Measurements from ENCODE around the gene RNF182.
"Not testable (repeated sequence)": the region's sequence is repeated elsewhere in the genome, so short reads cannot be mapped to it uniquely, and the experiment has no call there.

Gene RNF182, protein sequence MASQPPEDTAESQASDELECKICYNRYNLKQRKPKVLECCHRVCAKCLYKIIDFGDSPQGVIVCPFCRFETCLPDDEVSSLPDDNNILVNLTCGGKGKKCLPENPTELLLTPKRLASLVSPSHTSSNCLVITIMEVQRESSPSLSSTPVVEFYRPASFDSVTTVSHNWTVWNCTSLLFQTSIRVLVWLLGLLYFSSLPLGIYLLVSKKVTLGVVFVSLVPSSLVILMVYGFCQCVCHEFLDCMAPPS

DNA sequence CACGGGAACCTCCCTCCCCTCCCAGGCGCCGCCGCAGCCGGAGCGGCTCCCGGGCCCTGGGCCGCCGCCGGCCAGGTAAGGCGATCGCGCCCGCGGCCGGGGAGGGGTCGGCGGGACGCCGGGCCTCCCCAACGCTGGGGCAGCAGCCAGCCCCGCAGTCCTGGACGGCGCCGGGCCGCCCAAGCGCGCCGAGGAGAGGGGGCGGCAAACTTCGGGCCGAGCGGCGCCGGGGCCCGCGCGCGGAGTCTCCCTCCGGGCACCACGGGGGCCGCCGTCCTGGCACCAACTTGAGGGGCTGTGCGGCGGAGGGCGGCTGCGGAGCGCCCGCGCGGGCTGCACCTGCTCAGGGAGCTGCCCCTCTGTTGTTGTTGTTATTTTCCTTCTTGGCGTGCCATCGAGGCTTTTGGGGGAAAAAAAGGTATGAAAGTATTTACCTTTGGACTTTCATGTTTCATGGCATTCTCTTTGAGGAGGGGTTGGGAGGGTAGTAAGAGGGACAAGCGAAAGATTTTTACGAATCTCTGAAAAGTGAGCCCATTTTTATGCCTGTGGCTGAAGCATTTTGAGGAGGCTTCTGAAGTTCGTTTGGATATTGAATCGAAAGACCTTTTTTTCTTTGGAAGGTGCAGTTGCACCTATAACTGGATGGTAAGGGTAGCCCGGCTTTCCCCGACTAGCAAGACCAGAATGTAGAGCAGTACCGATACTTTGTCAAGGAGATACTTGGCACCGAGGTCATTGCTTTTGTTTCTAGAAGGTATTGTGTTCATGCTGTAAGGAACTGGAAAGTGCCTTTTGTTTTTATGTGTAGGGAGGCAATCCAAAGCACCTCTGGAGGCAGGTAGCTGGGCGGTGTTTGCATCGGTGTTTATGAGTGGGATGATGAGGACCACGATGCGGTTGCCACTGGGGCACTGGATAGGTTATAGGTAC lies at the start of gene RNF182:
Gene RNF182, plus strand, starts transcription at position 4 of the 933 bp plus-strand sequence. CDS start 52,168 bp downstream, outside the sequence.
- DNase-seq, result peak; percentile 15

DNA sequence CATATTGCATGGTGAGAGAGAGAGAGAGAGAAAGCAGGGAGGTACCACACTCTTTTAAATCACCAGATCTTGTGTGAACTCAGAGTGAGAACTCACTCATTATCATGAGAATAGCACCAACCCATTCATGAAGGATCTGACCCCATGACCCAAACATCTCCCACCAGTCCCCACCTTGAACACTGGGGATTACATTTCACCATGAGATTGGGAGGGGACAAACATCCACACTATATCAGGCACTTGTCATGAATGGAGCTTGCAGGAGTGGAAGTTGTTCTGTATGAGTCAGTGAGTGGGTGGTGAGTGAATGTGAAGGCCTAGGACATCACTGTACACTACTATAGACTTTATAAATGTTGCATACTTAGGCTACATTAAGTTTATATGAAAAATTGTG lies 47.7 kb upstream of the RNF182 start:
- no peak for DNase-seq

DNA sequence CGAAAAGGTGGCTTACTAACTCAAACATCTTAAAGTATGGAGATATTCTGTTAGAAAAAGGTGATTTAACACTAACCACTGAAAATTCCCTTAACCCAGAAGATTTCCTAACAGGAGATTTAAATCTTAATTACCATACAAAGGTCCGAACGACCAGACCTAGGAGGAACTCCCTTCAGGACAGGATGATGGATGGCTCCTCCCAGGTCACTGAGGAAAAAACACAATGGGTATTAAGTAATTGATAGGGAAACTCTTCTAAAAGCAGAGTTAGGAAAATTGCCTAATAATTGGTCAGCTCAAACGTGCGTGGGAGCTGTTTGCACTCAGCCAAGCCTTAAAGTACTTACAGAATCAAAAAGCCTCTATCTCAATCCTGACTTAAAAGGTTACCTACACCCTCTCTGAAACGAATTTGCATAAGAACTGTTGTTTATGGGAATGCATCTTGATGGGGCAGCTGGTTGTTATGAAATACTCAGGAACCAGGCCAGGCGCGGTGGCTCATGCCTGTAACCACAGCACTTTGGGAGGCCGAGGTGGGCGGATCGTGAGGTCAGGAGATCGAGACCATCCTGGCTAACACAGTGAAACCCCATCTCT lies 44.6 kb upstream of the RNF182 start:
- not testable (repeated sequence) for DNase-seq

DNA sequence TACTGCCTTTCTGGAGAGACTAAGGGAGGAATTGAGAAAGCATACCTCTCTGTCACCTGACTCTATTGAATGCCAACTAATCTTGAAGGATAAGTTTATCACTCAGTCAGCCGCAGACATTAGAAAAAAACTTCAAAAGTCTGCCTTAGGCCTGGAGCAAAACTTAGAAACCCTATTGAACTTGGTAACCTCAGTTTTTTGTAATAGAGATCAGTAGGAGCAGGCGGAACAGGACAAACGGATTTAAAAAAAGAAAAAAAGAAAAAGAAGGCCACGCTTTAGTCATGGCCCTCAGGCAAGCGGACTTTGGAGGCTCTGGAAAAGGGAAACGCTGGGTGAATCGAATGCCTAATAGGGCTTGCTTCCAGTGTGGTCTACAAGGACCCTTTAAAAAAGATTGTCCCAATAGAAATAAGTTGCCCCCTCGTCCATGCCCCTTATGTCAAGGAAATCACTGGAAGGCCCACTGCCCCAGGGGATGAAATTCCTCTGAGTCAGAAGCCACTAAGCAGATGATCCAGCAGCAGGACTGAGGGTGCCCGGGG lies 43.1 kb upstream of the RNF182 start:
- no peak for DNase-seq

DNA sequence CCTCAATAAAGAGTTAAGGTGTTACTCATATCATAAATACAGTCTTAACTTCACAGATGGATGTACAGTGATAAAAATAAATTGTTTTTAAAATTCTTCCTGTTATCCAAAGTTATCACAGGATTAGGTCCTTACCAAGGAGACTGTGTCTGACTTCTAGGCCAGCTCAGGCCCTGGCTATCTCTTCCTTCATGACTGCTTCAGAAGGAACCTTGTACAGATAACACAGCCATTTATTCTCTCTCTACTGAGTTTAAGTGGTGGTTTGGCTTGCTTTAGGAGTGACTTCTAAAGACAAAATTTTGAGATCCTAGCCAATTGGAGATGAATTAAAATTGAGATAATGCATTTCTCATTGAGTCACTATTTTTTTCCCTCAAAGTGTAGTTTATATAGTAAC lies 40.8 kb upstream of the RNF182 start:
- no peak for DNase-seq

DNA sequence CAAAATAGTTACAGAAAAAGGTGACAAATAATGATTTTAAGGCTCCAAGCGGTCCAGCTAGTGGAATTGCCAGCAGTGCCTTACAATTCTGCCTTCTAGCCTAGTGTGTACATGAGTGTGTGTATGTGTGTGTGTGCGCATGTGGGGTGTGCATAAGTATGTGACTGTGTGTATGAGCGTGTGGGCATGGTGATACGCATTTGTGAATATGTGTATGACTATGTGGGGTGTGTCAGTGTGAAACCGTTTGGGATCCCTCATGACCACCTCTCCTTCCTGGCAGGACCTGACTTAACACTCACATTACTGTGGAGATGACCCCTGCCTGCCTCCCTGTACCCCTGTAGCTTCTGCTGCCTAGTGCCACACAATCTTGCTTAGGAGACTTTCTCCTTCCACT lies 40.4 kb upstream of the RNF182 start:
- no peak for DNase-seq

DNA sequence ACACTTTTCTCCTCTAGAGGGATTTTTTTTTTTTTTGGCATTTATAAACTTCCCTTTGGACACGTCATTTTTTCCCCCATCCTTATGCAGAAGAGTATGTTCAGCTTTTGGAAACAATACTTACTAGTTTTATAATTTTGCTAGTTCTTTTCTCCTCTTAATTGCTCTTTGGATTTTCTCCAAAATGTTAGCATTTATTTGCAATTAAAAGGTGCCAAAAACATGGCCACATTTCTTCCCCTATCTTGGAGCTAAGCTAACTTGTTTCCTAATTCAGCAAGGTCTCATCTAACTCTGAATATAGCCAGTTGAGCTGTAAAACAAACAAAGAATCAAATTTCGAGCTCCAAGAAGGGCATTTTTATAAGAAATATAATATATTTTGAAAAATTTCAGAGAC lies 39.2 kb upstream of the RNF182 start:
- DNase-seq, result no peak

DNA sequence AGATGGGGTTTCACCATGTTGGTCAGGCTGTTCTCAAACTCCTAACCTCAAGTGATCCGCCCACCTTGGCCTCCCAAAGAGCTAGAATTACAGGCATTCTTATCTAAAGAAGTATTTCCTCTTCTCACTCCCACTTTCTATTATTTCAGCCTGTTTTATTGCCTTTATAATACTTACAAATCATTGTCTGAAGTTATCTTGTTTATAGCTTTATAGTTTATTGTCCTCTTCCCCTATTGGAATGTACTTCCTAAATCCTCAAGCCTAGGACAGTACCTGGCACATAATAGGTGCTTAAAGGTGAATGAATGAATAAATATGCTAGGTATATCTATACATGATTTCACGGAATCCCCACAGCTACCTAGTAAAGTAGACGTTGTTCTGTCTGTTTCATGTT lies 37.8 kb upstream of the RNF182 start:
- no peak for DNase-seq

DNA sequence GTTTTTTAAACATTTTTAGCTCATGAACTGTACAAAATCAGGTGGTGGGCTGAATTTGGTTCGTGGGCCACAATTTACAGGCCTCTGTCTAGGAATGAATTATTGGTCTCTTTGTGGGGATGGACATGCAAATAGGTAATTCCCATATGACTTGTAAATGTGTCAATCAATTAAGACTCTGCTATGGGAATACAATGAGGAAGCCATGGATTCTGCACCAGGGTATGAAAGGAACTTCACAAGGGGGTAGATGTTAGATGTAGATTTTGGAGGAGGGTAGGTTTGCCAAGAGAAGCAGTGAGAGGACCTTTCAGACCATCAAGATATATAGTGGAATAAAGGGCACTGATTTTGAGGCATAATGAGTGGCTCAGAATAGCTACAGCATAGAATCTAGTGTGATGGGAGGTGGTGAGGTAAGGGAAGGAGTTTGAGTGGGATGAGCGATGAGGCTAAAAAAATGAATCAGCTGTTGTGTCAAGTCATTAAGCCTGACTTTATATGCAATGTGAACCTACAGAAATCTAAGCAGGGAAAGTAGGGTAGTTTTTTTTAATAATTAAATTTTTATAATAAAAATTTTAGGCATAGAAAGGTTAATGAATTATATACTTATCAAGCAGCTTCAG lies 32.6 kb upstream of the RNF182 start:
- no peak for DNase-seq

DNA sequence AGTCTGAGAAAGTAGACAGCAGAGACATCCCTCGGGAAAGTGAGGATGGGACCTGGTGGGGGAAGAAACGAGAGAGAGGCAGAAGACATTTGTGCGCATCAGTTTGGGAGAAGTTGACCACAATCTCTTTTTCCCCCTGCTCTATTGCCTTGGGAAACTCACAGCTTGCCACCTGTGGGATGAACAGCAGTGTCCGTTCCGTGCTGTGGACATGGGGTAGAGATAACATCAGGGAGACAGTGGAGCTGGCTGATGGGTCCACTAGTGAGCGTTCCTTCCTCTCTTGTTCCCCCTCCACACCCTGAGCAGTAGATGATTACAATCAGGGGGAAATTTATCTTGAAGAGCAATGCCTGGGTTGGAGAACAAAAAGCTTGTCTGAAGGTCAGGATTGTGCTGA lies 21.8 kb upstream of the RNF182 start:
- DNase-seq, result no peak

DNA sequence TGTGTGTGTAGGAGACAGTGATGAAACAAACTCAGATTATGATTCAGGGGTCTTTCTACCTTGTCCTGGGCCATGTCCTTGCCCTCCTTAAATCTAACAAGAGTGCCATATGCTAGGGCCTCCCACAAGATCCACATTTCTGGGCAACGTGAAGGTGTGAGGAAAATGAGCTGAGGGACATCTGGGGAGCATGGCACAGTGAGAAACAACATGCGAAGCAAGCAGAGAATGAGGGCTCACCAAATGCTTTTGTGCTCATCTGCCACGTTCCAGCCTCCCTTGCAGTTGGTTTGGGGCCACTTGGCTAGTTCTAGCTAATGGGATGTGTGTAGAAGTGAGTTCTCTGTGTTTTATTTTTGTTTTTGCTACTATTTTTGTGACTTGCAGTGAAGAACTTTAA lies 21.4 kb upstream of the RNF182 start:
- no peak for DNase-seq

DNA sequence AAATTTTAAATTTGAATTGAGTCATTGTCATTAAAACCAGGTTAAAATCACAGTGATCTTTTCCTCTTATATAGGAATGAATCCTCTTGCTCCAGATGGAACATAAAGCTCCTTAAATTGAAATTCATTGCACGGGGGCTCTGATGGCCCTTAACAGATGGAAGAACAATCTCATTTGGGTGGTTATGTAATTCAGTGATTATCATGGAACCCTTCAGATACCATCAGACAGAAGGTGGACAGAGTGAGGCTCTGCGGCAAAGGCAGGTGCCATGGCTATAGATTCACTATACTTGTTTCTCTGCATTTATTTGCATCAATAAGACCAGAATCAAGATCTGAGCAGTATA lies 17.8 kb upstream of the RNF182 start:
- DNase-seq, result no peak

DNA sequence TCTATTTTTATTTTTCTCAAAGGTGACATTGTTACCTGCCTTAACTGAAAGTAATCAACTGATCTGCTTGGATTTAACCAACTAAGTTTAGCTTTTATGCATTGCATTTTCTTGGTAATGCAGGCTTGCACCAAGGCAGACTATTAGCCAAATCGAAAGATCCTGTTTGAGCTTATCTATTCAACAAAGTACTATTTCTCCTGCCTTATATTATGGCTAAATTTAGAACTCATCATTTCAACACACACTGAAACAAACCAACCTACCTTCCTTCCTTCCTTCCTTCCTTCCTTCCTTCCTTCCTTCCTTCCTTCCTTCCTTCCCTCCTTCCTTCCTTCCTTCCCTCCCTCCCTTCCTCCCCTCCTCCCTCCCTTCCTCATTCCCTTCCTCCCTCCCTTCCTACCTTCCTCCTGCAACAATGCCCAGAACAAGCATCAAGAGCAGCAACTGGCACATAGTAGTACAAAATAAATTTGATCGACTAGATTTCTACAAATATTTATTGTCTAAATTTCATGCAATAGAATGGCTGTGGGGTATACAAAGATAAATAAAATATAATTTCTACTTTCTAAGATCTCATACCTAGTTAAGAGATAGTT lies 17.0 kb upstream of the RNF182 start:
- DNase-seq, result no peak

DNA sequence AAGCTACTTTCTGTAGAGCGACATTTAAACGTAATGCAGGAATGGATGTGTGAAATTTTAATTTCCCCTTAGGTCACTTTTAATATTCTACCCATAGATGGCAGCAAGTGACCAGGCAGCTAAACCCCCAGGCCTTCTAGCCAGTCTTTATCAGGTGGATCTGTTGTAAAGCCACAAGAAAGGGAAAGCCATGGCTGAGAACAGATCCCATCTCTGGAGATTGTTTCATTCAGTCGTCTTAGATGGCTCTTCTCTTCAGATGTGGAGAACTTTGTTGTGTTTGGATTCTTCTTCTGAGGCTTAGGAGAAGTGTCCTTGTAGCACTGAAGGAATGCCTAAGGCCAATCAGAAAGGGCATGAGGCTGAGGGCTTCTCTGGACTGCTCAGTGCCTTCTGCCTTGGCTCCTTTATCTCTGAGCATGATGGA lies 15.8 kb upstream of the RNF182 start:
- DNase-seq, result peak; percentile 71

DNA sequence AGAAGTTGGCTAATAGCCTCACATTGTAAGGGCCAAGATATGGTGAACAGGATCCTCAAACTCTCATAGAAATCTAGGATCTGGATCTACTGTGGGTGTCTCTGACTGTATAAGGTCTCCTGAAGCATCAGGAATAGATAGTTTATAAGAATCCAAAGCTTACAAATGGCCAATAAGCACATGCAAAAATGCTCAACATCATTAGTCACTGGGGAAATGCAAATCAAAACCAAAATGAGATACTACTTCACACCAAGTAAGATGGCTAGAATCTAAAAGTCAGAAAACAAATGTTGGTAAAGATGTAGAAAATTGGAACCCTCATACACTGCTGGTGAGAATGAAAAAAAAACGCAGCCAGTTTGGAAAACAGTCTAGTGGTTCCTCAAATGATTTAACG lies 14.3 kb upstream of the RNF182 start:
- DNase-seq, result no peak

DNA sequence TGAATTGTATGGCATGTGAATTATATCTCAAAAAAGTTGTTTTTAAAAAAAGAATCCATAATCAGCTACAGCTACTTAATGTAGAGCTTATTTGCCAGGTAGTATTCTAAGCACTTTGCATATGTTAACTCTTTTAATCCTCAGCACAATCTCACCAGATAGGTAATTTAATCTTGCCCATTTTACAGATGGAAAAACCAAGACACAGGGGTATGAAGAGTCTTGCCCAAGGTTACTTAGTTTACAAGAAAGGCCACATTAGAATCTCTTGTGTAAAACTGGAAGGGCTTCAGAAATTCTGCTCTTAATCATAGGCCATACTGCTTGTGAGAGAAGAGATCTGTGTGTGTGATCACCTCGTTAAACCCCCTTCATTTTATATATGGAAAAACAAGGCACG lies 13.4 kb upstream of the RNF182 start:
- DNase-seq, result no peak

DNA sequence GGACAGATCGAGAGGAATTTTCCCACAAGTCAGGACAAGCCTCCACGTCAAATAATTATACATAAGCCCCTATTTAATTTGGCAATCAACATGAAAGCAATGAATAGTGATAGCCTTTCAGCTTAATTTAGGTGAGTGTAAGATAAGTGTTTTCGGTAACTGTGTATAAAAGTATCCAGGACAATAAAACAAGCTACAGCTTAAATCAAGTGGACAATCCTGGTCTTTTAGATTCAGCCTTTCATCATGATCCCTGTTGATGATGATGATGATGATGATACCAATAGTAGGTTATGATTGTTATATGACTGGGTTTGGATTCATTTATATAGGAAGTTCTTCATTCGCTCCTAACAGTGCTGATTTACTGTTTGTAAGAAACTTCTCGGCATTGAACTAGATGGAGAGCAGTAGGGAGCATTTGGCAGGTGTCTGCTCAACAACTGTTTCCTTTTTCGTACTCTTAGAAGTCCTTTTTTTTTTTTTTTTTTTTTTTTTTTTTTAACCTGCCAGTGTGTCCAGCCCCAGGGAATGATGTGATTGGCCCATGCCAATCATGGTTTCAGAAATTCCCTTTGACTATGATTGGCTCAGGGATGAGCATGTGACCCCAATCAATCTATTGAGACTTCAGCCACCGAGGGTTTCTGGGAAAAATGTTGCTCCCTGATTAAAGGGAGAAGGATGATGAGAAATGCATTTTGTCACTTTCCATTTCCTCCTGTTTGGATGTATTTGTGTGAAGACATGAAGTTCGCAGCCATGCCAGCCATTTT lies 11.3 kb upstream of the RNF182 start:
- no peak for DNase-seq

DNA sequence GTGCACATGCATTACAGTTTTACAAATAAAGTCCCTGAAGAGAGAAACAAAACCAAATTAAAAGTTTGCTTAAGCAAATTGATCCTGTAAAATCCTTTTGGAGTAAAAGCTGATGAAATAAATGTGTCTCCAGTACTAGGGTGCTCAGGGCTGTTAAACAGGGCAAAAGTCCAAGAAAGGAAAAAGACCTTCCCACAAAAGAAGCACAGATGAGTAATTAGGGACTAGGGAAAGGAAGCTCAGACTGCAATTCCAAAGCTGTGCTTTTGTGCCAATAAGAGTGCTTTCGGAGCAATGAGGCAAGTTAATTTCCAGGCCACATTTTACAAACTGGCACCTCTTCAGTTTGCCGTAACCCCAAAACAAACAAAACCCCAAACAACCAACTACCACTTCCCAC lies 10.4 kb upstream of the RNF182 start:
- DNase-seq, result no peak

DNA sequence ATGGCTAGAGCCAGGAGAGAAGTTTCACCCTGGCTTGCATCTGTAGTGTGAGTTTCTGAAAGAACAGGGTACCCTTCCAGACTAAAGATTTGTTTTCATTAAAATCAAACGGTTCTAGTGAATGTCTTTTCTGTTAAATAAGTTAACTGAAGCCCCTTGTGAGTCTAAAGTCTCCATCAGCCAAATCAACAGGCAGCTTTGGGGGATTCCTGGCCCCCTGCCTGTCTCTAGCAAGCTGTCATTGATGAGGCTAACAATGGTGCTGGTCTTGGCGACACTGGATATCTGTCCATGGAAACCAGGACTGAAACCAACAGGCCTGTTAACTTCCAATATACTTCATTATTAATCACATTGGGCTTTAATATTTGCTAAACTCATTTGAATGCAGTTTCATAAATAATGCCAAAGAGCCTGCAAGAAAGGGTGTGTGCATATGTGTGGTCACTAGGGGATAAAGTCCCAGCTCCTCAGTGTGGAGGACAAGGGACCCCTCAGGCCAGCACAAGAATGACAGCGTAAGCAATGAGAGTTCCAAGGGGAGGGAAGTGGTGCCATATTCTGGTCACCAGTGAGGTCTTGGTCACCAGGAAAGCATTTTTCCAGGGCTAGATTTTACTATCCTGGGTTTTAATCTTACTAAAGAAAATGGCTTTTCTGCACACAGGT lies 9.1 kb upstream of the RNF182 start:
- DNase-seq, result no peak

DNA sequence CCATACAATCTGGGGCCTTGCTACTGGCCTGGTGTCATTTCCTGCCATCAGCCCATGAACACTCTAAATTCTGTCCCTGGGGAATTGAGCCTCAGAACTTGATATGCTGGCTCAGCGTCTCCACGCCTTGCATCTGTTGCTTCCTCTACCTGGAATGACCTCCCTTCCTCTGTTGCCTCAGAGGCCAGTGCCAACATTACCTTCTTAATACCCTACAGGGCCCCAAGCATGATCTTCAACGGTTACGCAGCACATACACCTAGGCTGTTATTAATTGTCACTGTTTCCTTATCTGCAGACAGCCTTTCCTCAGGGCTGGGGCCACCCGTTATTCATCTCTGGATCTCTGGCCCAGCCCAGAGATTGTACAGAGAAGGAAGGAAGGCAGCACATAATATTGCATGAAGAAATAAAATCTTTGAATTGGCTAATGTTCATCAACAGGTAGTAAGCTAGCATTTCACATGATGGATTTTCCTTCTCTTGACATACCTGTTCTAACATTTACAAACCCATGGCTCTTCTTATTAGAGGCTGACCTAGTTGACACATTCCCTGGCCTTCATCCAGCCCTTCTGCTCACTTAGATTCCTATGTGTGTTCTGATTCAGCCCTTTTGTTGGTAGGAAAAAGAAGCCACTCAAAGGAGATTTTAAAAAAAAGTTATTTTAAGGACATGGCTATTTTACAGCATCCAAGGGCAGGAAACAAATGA lies 8.4 kb upstream of the RNF182 start:
- no peak for DNase-seq

DNA sequence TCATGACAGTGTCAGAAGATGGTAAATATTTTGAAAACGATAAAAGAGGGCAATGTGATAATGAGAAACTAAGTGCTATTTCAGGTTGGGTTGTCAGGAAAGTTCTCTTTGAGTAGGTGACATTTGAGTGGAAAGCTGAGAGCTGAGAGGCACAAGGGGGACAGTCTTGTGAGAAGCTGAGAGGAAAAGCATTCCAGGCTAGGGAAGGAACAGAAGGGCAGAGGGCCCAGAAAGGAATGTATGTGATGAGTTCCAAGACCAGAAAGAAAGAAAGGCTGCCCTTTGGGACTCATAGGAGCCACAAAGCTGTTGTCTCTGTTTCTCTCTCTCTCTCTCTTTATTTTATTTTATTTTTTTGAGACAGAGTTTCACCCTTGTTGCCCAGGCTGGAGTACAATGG lies 7.6 kb upstream of the RNF182 start:
- DNase-seq, result no peak

Data from NCI-H2227 treated with DMSO at 0.1 percent for 48 hours (cell line).